Stimulated activated CD4-positive, alpha-beta T cell treated with anti-CD3 and anti-CD28 coated beads, Interleukin-12 subunit alpha, Interleukin-12 subunit beta, amount 100 ng/mL, for 48 hours (primary cell): ENCODE measurements around the gene ERVW-1.
A peak's percentile ranks its signal among the peaks of the same experiment; 100 is the strongest.
"Not testable (repeated sequence)": the region's sequence is repeated elsewhere in the genome, so short reads cannot be mapped to it uniquely, and the experiment has no call there.

Experiments used
- DNase-seq, 3 donors: peaks; one replicate each; pipeline ENCODE4 v3.0.0-alpha.2; 2020; ENCODE audit warnings: low read depth in 2 of 3, low spot score in 1 of 3

Gene ERVW-1

GRCh38 chr7:92475261-92475770, 2.4 kb downstream of the ERVW-1 start:
- not testable (repeated sequence) for DNase-seq

- not testable (repeated sequence) for DNase-seq
These were observed 3.8 kb downstream of the ERVW-1 start for GRCh38 chr7:92473989-92474388.

GRCh38 chr7:92468589-92468988, 9.2 kb downstream of the ERVW-1 start:
- not testable (repeated sequence) for DNase-seq

- DNase-seq, result no peak
These were observed 11.1 kb downstream of the ERVW-1 start for GRCh38 chr7:92466682-92467081.

- no peak for DNase-seq
These were observed 13.2 kb downstream of the ERVW-1 start for GRCh38 chr7:92464515-92464914.

- DNase-seq, result no peak
These were observed 15.2 kb downstream of the ERVW-1 start for GRCh38 chr7:92462560-92462959.

GRCh38 chr7:92461027-92462003, 16.4 kb downstream of the ERVW-1 start:
- DNase-seq, result peak in 2 of 3 donors; percentile 8 to 17

- DNase-seq, result no peak
These were observed 17.2 kb downstream of the ERVW-1 start for GRCh38 chr7:92460510-92460909.

GRCh38 chr7:92460109-92460508, 17.6 kb downstream of the ERVW-1 start:
- no peak for DNase-seq

- no peak for DNase-seq
These were observed 21.5 kb downstream of the ERVW-1 start for GRCh38 chr7:92456236-92456635.

- DNase-seq, result no peak
These were observed 26.1 kb downstream of the ERVW-1 start for GRCh38 chr7:92451645-92452044.

- peak in 2 of 3 donors; percentile 33 to 46 for DNase-seq
These were observed 29.5 kb downstream of the ERVW-1 start for GRCh38 chr7:92448205-92448747.

- peak; percentile 67 to 84 (median 75) for DNase-seq
These were observed 30.2 kb downstream of the ERVW-1 start, which contains the start of gene GATAD1 for GRCh38 chr7:92447345-92448204. Gene GATAD1 (plus strand): TSS chr7:92447482. CDS start chr7:92447730, 248 bp downstream.

GRCh38 chr7:92446869-92447344, 30.8 kb downstream of the ERVW-1 start:
- no peak for DNase-seq

GRCh38 chr7:92442720-92443119, 35.0 kb downstream of the ERVW-1 start:
- not testable (repeated sequence) for DNase-seq

- DNase-seq, result no peak
These were observed 39.7 kb downstream of the ERVW-1 start for GRCh38 chr7:92437956-92438491.

- DNase-seq, result no peak
These were observed 40.9 kb downstream of the ERVW-1 start for GRCh38 chr7:92436612-92437445.

GRCh38 chr7:92435542-92435941, 42.2 kb downstream of the ERVW-1 start:
- no peak for DNase-seq

GRCh38 chr7:92433019-92433418, 44.7 kb downstream of the ERVW-1 start:
- no peak for DNase-seq
